SW 1271 (cell line): ENCODE data around the gene DGKQ.

Source experiments
- DNase-seq, 2 experiments: peaks; one replicate each; lab custom pipeline; 2025; lab: John Stamatoyannopoulos, UW

The DGKQ gene

DNA sequence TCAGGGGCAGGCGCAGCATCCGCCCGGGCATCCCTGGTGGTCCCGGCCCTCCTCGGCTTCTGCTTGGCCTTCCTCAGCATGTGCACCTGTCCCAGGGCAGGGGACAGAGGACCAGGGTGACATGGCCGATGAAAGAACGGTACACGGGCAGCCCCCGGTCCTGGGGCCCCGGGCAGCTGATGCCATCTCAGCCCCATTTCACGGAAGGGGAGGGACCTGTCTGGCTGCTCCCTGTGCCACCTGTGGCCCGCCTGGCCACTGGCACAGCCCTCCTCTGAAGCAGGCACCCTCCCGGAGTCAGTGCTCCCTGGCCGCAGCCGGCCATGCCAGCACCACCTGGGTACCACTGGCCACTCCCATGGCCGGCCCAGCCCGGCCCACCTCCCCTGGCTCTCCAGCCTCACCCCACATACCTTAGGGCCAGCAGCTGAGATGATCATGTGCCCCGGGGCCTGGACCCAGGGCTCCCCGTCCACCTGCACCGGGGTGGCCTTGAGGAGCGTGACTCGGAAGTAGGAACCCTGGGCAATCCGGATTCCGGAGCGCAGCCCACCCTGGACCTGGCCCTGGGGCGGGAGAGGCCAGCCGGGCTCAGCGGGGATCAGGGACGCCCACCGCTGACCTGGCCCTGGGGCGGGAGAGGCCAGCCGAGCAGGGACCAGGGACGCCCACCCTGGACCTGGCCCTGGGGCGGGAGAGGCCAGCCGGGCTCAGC lies 12.6 kb downstream of the DGKQ start:
- no peak for DNase-seq

DNA sequence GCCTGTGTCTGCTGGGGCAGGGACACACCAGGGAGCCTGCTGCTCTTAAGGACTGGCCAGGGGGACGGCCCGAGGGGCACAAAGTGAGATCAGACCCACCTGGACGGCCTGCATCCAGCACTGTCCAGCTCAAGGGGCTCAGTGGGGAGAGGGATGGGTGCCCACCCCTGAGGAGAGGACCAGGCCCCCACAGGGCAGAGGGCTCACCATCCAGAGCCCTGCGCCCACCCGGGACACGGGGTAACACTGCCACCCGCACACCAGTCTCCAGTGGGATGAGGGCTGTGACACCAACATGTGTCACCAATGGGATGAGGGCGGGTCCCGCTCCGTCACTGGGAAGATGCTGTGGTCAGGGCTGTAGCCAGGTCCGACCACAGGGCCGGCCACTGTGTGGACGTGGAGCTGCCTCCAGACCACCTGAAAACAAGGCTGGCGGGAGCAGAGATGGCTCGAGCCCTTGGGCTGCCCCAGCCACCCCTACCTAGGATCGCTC lies 13.2 kb downstream of the DGKQ start:
- DNase-seq: no peak

- no peak for DNase-seq
These were observed 13.8 kb downstream of the DGKQ start for GRCh38 chr4:959338-960139.

DNA sequence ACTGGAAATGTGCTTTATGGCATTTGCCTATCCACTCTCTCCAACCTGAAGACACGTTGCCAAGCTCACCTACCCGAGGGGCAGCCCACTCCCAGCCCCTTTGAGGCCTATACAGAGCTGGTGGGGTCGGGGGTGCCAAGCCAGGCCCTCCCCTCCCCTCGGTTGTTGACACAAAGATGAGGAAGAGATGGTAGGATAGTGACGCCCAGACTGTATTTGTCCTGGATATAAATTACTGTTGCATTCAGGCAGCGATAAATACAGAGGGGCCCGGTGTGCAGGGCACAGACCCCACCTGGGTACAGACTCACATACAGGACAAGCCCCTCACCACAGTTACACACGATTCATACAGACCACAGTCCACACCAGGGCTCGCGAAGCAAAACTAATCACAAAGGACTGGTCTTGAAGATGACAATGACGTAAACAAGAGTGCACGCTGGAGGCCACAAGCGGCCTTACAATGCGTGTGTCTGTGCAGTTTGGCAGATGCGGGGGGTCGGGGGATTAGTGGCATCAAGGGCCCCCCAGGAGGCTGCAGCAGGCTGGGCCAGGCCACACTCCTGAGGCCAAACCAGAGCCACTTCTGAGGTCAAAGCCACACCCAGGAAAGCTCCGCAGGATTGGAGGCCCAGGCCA lies 14.6 kb downstream of the DGKQ start:
- no peak for DNase-seq

GRCh38 chr4:958314-958665 lies 15.1 kb downstream of the DGKQ start:
- DNase-seq: no peak

DNA sequence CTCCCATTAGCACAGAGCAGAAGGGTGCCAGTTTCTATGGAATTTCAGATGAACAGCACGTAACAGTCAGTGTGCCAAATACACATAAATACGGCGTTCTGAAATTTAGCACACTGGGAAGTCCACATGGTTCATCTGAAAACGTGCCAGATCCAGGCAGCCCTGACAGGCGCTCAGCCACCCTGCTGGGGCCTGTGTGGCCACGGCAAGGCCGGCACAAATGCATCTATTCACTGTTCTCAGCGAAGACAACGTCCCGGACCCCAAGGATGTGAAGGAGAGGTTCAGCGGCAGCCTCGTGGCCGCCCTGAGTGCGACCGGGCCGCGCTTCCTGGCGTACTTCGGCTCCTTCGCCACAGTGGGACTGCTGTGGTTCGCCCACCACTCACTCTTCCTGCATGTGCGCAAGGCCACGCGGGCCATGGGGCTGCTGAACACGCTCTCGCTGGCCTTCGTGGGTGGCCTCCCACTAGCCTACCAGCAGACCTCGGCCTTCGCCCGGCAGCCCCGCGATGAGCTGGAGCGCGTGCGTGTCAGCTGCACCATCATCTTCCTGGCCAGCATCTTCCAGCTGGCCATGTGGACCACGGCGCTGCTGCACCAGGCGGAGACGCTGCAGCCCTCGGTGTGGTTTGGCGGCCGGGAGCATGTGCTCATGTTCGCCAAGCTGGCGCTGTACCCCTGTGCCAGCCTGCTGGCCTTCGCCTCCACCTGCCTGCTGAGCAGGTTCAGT lies 15.6 kb downstream of the DGKQ start:
- no peak for DNase-seq

DNA sequence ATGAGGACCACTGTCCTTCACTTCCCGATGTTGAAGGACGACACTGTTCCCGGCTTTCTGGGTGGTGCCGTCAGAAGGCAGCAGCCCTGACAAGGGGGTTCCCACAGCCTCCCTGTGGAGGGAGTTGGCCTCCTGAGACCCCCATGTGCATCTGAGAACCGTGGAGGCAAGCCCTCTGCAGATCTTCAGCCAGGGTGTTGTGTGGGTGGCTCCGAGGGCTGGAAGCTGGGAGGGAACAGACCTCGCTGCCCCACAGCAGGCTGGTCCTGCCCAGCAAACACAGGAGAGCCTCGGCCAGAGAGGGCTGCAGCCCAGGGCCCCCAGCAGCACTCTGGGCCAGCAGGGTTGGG lies 16.2 kb downstream of the DGKQ start:
- no peak for DNase-seq

DNA sequence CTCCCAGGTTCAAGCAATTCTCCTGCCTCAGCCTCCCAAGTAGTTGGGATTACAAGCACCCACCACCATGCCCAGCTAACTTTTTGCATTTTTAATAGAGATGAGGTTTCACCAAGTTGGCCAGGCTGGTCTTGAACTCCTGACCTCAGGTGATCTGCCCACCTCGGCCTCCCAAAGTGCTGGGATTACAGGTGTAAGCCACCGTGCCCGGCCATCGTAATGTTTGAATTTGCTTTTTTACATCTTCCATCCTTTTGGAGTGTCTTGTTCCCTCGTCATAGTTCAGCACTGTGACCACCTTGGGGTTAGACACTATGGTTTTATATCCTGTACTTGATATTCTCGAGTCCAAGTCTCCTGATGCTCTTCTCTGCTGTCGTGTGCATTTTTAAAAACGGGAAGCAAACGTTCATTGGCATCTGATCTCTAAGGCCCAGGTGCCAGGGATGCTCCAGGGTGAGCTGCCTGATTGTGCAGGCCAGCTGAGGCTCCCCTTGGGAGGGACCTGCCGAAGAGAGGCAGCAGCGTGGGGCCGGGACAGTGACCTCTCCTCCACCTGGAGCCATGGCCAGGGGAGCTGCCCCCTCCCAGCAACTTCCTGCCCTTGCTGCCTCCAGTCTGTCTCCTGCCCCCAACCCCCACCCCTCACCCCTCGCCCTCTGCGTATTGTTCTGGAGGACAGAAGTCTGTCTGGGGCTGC lies 16.7 kb downstream of the DGKQ start:
- no peak for DNase-seq

DNA sequence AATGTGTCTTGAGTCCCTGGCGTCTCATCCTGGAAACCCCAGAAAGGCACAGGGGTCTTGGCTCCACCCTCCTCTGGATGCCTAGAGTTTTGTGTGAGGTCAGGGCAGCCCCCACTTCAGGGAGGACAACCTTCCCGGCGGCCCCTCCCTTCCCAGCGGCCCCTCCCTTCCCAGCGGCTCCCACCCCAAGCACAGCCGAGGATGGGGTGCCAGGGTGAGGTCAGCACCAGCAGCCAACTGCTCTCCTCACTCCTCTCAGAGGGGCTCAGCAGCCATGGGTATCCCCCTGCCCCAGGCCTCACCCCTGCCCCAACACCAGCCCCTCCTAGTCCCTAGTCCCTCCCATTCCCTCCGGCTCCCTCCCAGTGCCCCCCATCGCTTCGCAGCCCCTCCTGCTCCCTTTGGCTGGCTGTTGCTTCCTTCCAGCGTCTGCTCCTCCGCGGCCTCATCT lies 17.4 kb downstream of the DGKQ start:
- DNase-seq: no peak

DNA sequence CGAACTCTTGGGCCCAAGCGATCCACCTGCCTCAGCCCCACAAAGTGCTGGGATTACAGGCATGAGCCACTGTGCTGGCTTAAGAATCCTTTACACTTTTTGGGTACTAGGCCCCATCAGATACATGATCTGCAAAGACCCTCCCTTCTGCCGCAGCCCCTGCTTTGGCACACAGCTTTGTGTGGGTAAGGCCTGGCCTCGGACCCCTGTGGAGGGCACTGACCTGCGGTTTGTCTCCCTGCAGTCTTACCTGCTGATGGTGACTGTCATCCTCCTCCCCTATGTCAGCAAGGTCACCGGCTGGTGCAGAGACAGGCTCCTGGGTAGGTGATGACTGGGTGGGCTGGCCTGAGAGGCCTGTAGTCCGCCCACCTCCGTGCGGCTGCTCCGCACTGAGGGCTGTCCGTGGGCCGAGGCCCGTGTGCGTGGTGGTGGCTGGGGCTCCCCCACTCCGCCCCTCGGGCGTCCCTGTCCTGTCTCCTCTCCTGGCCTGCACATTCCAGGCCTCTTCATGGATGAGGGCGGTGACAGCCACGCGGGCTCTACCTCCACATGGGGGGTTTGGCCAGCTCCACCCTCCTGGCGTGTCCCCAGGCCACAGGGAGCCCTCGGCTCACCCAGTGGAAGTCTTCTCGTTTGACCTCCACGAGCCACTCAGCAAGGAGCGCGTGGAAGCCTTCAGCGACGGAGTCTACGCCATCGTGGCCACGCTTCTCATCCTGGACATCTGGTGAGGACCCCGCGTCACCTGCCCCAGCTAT lies 18.0 kb downstream of the DGKQ start:
- no peak for DNase-seq

DNA sequence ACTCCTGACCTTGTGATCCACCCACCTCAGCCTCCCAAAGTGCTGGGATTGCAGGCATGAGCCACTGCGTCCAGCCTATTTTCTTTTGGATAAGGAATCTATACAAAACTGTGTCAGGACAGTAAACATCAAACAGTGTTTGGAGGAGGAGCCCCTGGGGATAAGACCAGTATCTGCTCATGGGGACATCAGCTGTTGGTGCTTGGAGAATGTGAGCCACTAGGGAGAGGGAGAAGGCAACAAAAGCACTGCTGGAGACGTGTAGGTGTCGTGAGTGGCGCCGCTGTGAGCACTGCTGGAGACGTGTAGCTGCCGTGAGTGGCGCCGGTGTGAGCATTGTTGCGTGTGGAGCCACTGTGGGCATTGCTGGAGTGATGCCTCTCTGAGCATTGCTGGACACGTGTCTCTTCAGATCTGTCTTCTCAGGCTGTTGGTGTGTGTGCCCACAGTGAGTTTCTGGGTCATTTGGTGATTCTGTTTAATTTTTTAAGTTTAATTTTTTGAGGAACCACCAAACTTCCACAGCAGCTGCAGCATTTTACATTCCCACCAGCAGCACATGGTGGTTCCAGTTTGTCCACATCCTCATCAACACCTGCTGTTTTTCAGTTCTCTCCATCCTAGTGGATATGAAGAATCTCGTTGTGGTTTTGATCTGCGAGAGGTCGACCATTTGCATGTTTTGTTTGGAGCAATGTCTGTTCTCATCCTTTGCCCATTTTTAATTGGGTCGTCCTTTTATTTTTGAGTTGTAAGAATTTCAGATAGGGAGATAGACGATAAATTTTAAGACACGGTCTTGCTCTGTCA lies 19.0 kb downstream of the DGKQ start:
- no peak for DNase-seq

- no peak for DNase-seq
These were observed 19.8 kb downstream of the DGKQ start for GRCh38 chr4:953574-953915.

- DNase-seq: no peak
These were observed 20.3 kb downstream of the DGKQ start for GRCh38 chr4:952881-953573.

GRCh38 chr4:951594-952468 lies 21.5 kb downstream of the DGKQ start:
- no peak for DNase-seq

- no peak for DNase-seq
These were observed 22.2 kb downstream of the DGKQ start for GRCh38 chr4:951186-951585.

DNA sequence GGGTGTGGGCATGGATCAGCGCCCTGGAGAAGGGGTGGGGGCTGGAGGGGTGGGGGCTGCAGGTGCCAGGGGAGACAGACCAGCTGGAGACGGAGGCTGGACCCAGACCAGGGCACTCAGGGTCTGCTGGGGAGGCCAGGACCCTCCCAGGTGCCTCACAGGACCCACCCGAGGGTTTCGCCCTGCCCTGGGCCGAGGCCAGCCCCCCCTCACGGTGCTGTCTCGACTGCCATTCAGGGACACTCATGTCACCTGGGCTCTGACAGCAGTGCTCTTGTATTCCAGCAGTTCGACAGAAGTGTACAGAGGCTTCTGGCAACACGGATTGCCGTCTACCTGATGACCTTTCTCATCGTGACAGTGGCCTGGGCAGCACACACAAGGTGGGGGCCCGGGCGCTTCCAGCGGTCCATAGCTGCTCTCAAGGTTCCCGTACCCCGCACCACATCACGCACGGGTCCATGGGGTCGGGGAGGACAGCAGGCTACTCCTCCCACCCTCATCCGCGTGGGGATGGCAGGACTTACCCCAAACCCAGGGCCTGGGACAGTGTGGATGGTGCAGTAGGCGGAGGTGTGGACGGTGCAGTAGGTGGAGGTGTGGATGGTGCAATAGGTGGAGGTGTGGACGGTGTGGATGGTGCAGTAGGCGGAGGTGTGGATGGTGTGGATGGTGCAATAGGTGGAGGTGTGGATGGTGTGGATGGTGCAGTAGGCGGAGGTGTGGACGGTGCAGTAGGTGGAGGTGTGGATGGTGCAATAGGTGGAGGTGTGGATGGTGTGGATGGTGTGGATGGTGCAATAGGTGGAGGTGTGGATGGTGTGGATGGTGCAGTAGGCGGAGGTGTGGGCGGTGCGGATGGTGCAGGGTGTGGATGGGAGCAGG lies 23.0 kb downstream of the DGKQ start:
- no peak for DNase-seq

- no peak for DNase-seq
These were observed 23.7 kb downstream of the DGKQ start for GRCh38 chr4:949656-950055.

DNA sequence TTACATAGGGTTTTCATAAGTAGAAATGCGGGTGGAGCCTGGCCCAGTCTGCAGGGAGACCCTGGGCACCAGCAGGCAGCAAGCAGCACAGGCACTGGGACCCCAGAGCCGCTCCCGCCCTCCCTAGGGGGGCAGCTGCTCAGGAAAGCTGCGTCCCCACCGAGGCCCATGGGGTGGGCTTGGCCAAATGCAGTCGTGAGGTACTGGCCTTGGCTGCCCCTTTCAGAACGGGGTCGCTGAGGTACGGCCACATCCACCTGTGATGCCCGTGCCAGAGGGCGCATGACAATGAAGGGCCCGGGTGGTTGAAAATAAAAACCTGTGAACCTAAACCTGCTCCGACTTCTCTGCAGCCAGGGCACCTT lies 24.5 kb downstream of the DGKQ start:
- DNase-seq: no peak
